Kidney capillary endothelial cell (primary cell): ENCODE measurements around the gene SPTLC3.

ENCODE experiments used
- DNase-seq: peaks from one replicate; pipeline ENCODE4 v3.0.0-alpha.2; 2018; ENCODE audit warnings: low spot score

The SPTLC3 gene

DNA sequence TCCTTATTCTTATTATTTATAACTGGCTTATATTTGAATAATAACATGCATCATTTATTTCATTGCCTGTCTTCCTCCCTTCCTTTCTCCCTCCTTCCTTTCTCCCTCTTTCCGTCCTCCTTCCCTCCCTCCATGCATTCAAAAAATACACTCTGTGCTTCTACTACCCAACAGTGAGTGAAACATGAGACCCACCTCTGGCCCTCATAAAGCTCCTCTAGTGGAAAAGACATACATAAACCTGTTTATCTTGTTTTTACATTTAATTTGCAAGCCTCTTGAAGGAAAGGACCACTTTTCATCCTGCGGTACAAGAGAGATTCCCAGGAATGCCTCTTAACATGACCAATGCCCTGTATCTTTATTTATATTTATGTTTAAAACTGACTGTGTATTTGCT lies 190.5 kb downstream of the SPTLC3 start:
- no peak for DNase-seq

DNA sequence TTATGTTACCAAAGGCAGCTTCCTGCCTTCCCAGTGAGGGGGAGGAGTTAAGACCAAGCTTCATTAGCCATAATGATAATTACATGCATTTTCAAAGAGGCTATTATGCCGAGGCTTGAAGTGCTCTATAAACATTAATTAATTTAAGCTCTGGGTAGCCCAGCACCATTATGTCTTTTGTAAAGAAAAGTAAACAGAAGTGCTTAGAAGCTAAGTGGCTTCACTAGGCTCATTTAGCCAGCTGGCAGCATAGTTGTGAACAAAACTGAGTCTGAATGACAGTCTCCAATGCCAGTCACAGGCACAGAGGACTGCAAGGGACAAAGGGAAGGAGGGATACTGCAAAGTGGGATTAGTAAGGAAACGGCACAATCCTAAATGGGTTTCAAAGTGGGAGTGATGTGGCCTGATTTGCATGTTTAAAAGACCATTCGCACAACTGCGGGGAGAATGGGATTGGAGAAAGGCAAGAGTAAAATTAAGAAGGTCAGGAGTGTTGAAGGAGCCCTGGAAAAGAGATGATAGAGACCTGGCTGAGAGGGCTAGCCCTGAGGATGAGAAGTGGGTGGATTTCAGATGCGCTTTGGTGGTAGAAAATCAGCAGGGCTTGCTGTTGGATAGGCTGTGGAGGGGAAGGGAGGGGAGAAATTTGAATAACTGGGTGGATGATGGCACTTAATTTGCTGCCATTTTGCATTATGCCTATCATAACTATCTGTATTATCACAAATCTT lies 192.2 kb downstream of the SPTLC3 start:
- no peak for DNase-seq

DNA sequence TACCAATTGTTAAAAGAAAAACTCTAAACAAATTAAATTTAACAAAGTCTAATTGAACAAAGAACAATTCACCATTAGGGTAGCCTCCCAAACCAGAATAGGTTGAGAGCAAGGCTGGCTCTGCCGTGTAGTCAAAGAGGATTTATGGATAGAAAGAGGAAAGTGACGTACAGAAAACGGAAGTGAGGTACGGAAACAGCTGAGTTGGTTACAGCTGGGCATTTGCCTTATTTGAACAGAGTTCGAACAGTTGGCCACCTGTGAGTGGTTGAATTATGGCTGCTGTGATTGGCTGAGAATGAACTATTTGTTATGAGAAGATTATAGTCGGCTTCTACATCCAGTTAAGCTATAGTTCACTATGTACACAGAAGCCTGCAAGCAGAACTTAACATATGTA lies 193.8 kb downstream of the SPTLC3 start:
- no peak for DNase-seq

DNA sequence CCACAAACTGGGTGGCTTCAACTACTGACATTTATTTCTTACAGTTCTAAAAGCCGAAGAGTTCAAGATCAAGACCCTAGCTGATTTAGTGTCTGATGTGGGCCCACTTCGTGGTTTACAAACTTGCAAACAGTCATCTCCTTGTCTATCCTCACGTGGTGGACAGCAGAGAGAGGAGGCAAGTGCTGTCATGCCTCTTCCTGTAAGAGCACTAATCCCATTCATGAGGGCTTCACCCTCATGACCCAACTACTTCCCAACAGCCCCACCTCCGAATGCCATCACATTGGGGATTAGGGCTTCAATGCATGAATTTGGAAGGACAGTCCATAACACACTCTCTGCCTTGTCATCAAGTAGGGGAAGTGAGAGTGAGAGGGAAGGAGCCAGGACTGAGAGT lies 196.7 kb downstream of the SPTLC3 start:
- DNase-seq: no peak

DNA sequence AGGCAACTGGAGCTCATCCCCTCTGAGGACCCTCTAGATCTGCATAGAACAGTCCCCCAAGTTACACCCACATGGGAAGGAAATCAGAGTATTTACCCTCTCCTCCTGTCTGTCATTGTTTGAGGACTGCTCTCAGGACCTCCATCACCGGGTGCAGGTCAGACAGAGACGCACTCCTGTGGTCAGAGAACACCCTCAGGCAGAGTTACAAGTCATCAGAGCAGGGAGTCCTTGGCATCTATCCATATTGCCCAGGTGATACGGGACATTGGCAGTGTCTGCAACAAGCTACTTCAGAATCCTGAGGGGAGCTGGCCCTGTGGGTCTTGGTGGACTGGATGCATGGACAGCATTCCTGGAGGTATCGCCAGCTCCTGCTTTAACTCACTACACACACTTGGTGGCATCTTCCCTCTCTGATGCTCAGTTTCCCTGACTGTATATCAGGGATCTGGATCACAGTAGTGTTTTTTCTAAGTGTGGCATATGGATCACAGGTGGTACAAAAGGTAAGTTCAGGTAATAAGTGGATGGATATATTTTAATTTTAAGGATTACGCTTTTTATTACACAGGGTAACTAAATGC lies 197.2 kb downstream of the SPTLC3 start:
- DNase-seq: no peak

DNA sequence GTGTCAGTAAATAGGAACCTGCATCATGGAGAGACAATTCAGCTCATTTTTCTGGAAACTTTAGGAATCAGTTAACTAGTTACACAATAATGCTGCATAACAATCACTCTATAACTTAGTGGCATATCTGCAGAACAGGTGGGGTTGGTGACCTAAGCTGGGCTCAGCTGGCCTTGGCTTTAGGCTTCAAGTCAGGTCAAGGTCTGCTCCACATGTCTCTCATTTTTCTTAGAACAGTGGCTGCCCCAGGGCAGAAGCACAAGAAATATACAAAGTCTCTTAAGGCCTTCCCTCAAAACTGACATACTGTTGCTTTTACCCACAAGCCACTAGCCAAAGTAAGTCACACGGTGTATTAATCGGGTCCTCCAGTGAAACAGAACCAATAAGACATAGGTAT lies 198.2 kb downstream of the SPTLC3 start:
- no peak for DNase-seq

DNA sequence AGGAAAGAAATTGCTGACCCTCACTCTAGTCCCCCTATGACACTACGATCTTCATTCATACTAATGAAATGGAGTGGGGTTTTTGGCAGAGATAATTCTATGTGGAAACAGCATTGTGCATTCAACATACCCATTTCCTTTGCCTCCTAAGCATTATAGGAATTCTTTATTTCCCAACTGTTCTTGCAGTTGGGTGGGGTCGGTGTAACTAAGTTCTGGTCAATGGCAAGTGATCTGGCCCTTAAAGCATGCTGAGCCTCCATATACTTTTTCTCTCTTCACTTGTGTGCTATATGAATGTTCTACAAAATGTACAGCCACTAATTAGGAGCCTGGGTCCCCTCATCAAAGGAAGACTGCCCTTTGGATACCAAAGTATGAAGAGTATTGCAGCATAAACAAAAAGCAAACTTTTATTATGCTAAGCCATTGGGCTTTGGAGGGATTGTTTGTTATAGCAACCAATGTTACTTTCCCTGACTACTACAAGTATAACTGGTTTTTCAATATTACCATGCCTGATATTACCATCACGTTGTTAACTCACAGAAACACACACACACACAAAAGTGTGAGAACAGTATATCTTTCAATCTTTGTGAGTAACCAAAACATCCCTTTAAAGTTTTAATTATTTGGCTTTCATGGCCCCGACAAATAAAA lies 203.3 kb downstream of the SPTLC3 start:
- no peak for DNase-seq

DNA sequence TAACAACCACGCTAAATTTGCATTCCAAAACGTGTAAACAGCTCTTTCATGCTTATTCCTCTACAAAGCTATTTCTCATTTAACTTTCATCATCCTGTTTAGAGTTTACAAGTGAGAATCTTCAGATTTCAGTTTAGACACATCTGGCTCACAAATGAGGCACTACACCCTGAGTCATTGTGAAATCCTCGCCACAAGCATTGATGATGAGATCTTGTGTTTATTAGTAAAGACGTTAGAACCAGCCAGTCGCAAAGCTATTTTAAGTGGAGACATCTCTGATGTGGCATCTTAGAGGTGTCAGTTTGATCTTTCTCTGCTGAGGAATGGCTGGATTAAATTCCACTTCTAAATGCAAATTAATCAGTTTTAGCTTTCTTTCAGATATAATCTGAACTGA lies 204.0 kb downstream of the SPTLC3 start:
- no peak for DNase-seq

DNA sequence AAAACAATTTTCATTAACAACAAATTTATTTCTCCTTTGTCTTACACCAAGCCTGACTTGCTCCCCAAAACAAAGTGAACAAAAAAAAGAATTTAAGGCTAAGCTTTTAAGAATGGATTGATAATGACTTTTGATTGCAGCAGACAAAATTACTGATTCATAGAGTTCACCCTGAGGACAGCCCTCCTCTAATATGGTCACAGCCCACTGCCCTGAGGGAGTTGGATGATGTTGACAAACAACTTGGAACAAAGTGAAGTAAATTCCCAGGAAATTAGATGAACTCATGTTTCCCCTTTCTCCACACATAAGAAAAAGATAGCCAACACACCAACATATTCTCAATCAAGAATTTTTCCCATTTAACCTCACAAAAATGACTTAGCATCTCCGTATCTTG lies 204.6 kb downstream of the SPTLC3 start:
- DNase-seq: no peak

DNA sequence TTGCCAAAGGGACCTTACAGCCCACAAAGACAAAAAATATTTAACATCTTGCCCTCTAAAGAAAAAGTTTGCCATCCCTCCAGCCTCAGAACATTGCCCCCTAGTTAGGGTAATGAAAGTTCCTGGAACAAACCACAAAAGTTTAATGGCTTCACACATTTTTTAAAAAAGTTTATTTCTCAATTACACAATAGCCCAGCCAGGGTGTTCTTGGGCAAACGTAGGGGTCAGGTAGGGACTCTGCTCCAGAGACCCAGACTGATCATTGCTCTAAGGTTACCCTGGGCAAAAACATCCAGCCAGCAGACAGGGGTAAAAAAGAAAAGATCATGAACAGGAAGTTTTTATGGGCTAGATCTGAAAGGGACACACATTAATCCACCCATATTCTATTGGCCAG lies 207.8 kb downstream of the SPTLC3 start:
- DNase-seq: no peak
